Measurements from ENCODE around the gene YAP1. TPM values are rescaled to one million over a fixed set of nuclear protein-coding genes. Genes with fewer than 3 reads are reported as not detected.

Gene YAP1
- total RNA-seq, 1 experiment from 2014 or later: 57.5 TPM

- H3K9me3 Mint-ChIP-seq (ENCODE audit: low read depth, unreplicated experiment): no peaks in the 10 kb centered on the region
- peaks cover 17% of the 10 kb centered on the region for H3K36me3 Mint-ChIP-seq (ENCODE audit: insufficient read depth, unreplicated experiment)
- DNase-seq: no peak
- CTCF ChIA-PET: interaction anchor here (0.7 kb wide), 1 partner anchor 20 kb away, joined by 3 read pairs; no protein-coding TSS in a partner anchor
- H3K4me3 Mint-ChIP-seq (ENCODE audit: low read depth, unreplicated experiment): no peak overlapping the region
- no TSS peak for BruUV-seq (replicated peaks)
- H3K4me1 Mint-ChIP-seq (ENCODE audit: low read depth, unreplicated experiment): peaks cover 25% of the 10 kb centered on the region
- H3K27ac Mint-ChIP-seq (ENCODE audit: unreplicated experiment): no peak overlapping the region
- intact Hi-C loops (cut with micrococcal nuclease; ENCODE audit: unreplicated experiment): no loop called here
- TF ChIP-seq, protein P1, sequence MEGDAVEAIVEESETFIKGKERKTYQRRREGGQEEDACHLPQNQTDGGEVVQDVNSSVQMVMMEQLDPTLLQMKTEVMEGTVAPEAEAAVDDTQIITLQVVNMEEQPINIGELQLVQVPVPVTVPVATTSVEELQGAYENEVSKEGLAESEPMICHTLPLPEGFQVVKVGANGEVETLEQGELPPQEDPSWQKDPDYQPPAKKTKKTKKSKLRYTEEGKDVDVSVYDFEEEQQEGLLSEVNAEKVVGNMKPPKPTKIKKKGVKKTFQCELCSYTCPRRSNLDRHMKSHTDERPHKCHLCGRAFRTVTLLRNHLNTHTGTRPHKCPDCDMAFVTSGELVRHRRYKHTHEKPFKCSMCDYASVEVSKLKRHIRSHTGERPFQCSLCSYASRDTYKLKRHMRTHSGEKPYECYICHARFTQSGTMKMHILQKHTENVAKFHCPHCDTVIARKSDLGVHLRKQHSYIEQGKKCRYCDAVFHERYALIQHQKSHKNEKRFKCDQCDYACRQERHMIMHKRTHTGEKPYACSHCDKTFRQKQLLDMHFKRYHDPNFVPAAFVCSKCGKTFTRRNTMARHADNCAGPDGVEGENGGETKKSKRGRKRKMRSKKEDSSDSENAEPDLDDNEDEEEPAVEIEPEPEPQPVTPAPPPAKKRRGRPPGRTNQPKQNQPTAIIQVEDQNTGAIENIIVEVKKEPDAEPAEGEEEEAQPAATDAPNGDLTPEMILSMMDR (IDR thresholded peaks at IDR 0.05; ENCODE audit: unreplicated experiment): no peak
- no peaks in the 10 kb centered on the region for H3K27me3 Mint-ChIP-seq (ENCODE audit: unreplicated experiment)
Measured at GRCh38 chr11:102121329-102121728, 11.1 kb downstream of the YAP1 start.

DNA sequence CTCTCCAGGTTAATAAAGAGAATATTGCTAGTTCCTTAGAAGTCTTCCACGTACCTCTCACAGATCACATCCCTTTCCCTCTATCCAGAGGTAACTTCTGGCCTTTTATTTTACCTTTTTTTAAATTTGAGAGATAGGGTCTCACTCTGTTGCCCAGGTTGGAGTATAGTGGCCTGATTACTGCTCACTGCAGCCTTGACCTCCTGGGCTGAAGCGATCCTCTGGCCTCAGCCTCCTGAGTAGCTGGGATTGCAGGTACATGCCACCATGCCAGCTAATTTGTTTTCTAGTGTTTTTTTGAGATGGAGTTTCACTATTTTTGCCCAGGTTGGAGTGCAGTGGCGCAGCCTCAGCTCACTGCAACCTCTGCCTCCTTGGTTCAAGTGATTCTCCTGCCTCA, 24.4 kb downstream of the YAP1 start:
- no peak for DNase-seq
- CTCF ChIA-PET: no interaction called here
- TF ChIP-seq, protein P1 (IDR thresholded peaks at IDR 0.05; ENCODE audit: unreplicated experiment): no peak
- BruUV-seq (replicated peaks): no TSS peak
- Mint-ChIP-seq H3K4me3 (ENCODE audit: low read depth, unreplicated experiment) (no peak overlapping the region), H3K36me3 (ENCODE audit: insufficient read depth, unreplicated experiment) (peaks cover 4% of the 10 kb centered on the region), H3K27ac (ENCODE audit: unreplicated experiment) (no peak overlapping the region), H3K27me3 (ENCODE audit: unreplicated experiment) (no peaks in the 10 kb centered on the region), H3K4me1 (ENCODE audit: low read depth, unreplicated experiment) (peaks cover 8% of the 10 kb centered on the region), H3K9me3 (ENCODE audit: low read depth, unreplicated experiment) (no peaks in the 10 kb centered on the region)
- intact Hi-C loops (cut with micrococcal nuclease; ENCODE audit: unreplicated experiment): no loop called here

GRCh38 chr11:102135256-102135655, 25.0 kb downstream of the YAP1 start:
- BruUV-seq (replicated peaks): no TSS peak
- Mint-ChIP-seq H3K4me3 (ENCODE audit: low read depth, unreplicated experiment) (no peak overlapping the region), H3K9me3 (ENCODE audit: low read depth, unreplicated experiment) (no peaks in the 10 kb centered on the region), H3K27ac (ENCODE audit: unreplicated experiment) (no peak overlapping the region), H3K4me1 (ENCODE audit: low read depth, unreplicated experiment) (peaks cover 8% of the 10 kb centered on the region), H3K36me3 (ENCODE audit: insufficient read depth, unreplicated experiment) (no peaks in the 10 kb centered on the region), H3K27me3 (ENCODE audit: unreplicated experiment) (no peaks in the 10 kb centered on the region)
- no peak for DNase-seq
- intact Hi-C loops (cut with micrococcal nuclease; ENCODE audit: unreplicated experiment): no loop called here
- CTCF ChIA-PET: no interaction called here
- TF ChIP-seq, protein P1 (IDR thresholded peaks at IDR 0.05; ENCODE audit: unreplicated experiment): no peak

DNA sequence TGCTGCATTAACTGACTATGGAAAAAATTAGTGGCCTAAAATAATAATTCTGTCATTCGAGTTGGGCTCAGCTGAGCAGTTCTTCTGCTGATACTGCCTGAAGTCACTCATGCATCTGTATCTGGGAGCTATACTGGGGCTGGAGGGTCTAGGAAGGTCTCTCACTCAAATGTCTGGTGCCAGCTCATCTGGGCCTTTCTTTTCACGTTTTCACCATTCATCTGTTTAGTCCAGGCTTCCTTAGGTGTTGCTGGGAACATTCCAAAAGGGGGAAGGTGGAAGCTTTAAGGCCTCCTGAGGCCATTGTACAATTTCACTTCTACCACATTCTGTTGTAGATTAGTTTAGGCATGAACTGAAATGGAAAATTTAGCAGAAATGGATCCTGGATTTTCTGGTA, 28.0 kb downstream of the YAP1 start:
- Mint-ChIP-seq H3K4me1 (ENCODE audit: low read depth, unreplicated experiment) (peaks cover 8% of the 10 kb centered on the region), H3K9me3 (ENCODE audit: low read depth, unreplicated experiment) (no peaks in the 10 kb centered on the region), H3K27ac (ENCODE audit: unreplicated experiment) (peak overlapping the region; percentile 52), H3K36me3 (ENCODE audit: insufficient read depth, unreplicated experiment) (no peaks in the 10 kb centered on the region), H3K4me3 (ENCODE audit: low read depth, unreplicated experiment) (no peak overlapping the region), H3K27me3 (ENCODE audit: unreplicated experiment) (no peaks in the 10 kb centered on the region)
- intact Hi-C loops (cut with micrococcal nuclease; ENCODE audit: unreplicated experiment): no loop called here
- CTCF ChIA-PET: no interaction called here
- TF ChIP-seq, protein P1 (IDR thresholded peaks at IDR 0.05; ENCODE audit: unreplicated experiment): no peak
- no TSS peak for BruUV-seq (replicated peaks)
- DNase-seq: no peak

All from Calu3 (cell line).